Erythroblast (primary cell): ENCODE data around the gene FASTK.

ENCODE experiments used
- GATA1 ChIP-seq: IDR thresholded peaks from 2 replicates; pipeline ENCODE4 v1.6.1; 2011; ENCODE audit warnings: low read depth, mild to moderate bottlenecking, control low read depth, low read length, moderate library complexity
- POLR2A ChIP-seq: IDR thresholded peaks from 2 replicates; pipeline ENCODE4 v1.6.1; 2011; ENCODE audit warnings: mild to moderate bottlenecking, low read length

DNA sequence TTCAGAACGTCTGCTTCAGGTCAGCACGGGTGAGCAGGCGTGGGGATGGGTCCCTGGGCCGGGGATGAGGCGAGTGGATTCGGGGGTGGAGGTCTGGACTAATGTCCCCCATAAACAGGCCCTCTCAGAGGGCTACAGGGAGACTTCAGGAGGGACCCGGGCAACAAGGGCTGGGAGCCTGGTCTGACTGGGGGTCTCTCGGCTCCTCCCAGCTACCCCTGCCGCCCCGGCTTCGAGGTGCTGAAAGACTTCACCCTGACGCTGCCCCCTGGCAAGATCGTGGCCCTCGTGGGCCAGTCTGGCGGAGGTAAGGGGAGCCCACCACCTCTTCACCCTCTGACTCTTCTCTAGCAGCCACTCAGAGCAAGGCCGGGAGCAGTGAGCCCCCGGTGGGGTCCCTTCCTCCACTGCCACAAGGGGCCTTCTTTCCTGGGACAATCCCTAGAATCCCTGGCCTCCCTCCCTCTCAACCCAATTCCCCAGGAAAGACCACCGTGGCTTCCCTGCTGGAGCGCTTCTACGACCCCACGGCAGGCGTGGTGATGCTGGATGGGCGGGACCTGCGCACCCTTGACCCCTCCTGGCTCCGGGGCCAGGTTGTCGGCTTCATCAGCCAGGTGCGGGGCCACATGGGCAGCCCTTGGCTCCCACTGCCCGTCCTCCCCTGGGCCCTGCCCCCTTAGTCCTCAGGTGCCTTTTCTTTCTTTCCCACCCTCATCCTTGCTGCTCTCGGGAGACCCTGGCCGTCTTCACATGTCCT is 39.8 kb downstream of the FASTK start:
- TF ChIP-seq POLR2A (no peak), GATA1 (no peak)
